Dermis microvascular lymphatic vessel endothelial cell (primary cell): ENCODE measurements around the gene MAML3. TPM values are rescaled to one million over a fixed set of nuclear protein-coding genes. Genes with fewer than 3 reads are reported as not detected.

Source experiments
- DNase-seq, 2 donors: peaks; one replicate each; pipeline versions ENCODE4 v3.0.0 to v3.0.0-alpha.2; 2010; ENCODE audit warnings: low read depth in 2 of 2
- total RNA-seq: library from RNA; depleted of rRNA; stranded (reverse); fragments of >200 nt; gene quantifications from 2 replicates; pipeline ENCODE4 v1.2.1, GENCODE V29; 2014

Gene MAML3
- total RNA-seq, 1 donor from 2014 or later = 4.4 TPM

GRCh38 chr4:140127422-140127821 is 26.6 kb downstream of the MAML3 start:
- DNase-seq = no peak

DNA sequence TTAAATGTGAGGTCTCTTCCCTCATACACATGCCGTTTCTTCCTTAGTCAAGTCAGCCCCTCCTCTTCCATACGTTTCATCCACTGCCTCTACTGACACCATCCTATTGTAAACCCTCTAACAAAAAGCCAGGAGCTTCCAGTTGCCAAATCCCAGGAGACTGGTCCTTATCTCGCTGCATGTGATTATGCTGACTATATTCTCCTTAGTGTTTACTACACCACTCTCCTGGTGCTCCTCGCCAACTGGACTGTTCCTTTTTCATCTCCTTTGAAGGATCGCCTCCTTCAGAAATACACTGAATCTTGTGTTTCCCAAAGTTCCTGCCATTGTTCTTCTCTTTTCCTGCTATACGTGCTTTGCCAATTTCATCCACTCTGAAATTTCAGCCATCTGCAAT is 27.7 kb downstream of the MAML3 start:
- peak in 1 of 2 donors; percentile 76 for DNase-seq

- no peak for DNase-seq
Measured at GRCh38 chr4:140125374-140125773, 28.6 kb downstream of the MAML3 start.

DNA sequence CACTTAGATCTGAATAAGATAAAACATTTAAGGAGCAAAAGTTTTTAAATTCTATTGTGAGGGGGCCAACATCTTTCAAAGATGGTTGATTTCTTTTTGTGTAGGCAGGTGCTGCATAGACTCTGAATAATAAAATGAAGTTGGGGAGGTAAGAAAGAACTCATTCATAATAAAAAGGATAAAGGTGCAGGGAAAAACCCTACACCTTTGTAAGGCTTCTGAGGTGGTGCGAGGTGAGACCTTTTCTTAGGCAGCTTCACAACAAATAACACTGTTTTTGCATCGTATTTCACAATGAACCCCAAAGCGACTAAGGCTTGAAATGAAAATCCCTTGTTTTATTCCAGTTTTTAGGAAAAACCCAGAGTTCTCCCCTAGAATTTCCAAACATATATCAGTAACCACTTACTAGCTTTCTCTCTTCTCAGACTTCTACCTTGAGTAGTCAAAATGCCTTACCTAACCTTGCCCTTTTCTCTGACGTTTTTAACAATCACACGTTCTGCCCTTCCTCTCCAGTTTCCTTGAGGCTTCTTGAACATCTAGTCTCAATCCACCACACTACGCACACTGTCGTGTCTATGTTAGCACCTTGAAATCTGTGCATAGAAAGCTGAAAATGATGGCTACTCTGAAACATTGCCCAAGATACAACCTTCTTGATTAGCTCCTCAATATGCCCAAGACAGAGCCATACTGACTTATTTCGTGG is 30.2 kb downstream of the MAML3 start:
- DNase-seq = no peak

DNA sequence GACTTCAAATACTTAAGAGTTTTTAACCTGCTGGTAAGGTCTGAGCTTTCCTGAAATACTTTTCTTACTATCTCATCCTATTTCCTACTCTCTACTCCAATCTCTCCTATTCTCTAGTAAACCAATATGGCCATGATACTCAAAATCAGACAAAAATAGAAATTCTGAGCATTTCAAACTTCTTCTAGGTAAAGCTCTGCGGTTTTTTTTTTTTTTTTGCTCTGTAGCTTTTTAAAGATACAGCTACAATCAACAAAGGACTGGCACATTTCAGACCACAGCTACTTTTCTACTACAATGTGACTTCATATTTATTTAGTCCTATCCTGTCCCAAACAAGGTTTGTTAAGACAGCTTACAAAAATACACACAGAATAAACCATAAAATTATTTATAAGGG is 31.1 kb downstream of the MAML3 start:
- no peak for DNase-seq

- no peak for DNase-seq
Measured at GRCh38 chr4:140121646-140122045, 32.3 kb downstream of the MAML3 start.

GRCh38 chr4:140118931-140119640 is 34.9 kb downstream of the MAML3 start:
- DNase-seq = no peak

GRCh38 chr4:140117947-140118346 is 36.0 kb downstream of the MAML3 start:
- DNase-seq = no peak

GRCh38 chr4:140116442-140117104 is 37.4 kb downstream of the MAML3 start:
- DNase-seq = peak in 1 of 2 donors; percentile 64

DNA sequence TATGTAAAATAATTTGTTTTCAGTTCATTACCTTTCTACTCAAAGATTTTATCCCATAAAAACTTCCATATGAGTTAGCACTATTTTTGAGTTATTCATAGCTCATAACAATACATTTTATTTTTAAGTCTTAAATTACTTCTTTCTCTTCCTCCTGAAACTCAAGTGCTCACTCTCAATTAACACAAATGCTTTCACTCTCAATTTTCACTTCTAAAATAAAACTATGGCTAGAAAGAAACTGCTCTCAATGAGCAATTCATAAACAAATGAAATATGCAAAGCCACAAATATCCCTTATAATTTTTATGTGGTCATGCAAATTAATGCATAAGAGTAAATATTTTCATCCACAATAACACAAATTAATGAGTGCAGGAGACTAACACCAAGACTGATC is 38.8 kb downstream of the MAML3 start:
- no peak for DNase-seq

GRCh38 chr4:140113653-140114052 is 40.3 kb downstream of the MAML3 start:
- no peak for DNase-seq

DNA sequence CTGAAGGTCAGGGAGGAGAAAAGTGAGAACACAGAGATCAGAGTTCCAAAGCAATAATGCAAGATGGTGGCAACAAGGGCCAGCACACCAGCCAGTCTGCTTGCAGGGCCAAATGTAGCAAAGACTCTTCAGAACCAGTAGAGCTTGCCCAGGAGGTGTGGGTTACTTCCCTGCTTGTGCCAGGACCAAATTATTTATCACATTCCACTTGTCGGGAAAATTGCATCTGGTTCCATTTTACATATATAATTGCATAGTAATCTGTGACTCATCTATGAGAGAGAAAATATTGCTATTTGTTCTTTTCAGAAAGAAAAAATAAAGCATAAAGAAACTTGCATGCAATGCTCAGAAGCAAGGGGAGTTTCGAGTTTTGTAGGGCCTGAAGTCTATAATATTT is 41.4 kb downstream of the MAML3 start:
- no peak for DNase-seq

DNA sequence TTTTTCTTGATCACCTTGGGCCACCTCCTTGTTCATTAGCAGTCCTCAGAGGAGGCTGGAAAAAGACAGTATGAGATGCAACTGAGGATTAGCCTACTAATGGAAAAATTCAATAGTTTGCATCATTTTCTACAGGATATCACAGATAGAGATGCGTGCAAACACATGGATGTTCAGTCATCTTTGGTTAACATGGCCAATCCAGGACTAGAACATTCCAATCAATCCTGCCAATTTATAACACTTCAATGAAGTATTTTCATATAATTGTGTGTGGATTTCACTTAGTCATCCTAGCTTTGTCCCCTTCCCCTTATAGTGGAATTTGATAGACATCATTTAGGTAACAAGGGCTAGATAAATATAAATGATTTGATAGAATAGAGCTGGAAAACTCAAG is 42.7 kb downstream of the MAML3 start:
- no peak for DNase-seq

- no peak for DNase-seq
Measured at GRCh38 chr4:140110542-140111215, 43.3 kb downstream of the MAML3 start.

GRCh38 chr4:140109737-140110136 is 44.2 kb downstream of the MAML3 start:
- DNase-seq = no peak

DNA sequence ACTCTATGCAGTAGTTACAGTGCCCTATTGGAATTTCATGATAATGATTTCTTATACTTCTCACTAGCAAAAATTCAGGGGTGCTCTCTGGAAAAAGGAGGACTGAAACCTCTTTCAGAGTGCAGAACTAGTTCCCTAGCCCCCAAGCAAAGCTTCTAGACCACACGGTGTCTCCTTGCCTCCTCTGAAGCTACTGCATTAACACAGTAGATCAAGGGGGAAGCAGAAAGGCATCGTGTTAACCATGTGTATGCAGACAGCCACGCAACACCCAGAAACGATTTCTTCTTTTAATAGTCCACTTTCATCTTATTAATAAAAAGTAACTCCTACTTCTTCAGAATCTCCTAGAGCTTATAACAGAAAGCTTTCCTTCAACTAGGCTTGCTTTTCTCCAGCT is 44.7 kb downstream of the MAML3 start:
- no peak for DNase-seq

GRCh38 chr4:140108713-140109230 is 45.2 kb downstream of the MAML3 start:
- no peak for DNase-seq

DNA sequence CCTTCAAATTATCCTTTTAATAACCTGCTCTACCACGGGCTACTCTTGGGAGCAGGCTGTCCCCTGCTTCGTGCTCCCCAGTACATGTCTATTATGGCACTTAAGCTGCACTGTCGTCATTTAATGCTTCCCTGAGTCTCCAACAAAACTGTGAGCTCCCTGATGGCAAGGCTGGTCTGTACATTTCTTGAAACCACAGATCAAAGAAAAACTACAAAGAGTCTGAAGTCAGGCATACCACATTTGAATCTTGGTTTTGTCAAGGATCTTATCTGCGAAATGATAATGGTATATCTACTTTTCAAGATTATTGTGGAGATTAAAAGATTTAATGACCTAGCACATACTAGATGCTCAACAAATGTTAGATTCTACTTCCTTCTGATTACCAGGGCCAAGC is 45.7 kb downstream of the MAML3 start:
- DNase-seq = no peak

GRCh38 chr4:140106289-140106844 is 47.6 kb downstream of the MAML3 start:
- no peak for DNase-seq

DNA sequence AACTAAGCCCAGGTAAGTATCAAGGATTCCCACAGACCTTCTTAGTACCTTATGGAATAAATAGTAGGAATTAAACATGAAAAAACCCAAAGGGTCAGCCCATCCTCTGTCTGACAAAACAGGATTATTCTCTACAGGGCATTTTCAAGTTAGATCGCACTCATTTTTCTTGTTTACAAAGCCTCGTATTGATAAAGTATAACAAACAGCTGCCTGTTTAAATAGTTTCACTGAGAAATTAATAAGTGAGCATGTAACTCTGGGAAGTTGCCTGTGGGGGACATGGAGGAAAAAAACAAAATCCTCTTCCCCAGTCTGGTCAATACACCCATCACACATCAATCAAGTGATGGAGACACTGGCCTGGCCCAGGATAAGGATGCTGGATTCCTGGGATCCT is 48.5 kb downstream of the MAML3 start:
- DNase-seq = no peak

GRCh38 chr4:140103676-140104075 is 50.3 kb downstream of the MAML3 start:
- peak in 1 of 2 donors; percentile 76 for DNase-seq

- DNase-seq = no peak
Measured at GRCh38 chr4:140102421-140102820, 51.6 kb downstream of the MAML3 start.
